Measurements from ENCODE around the gene PRKN. TPM values are rescaled to one million over a fixed set of nuclear protein-coding genes. Genes with fewer than 3 reads are reported as not detected.

Gene PRKN
- total RNA-seq, 4 donors from 2014 or later = 4.4 to 669 (median 10.5) TPM

GRCh38 chr6:162666246-162666645 is 61.3 kb downstream of the PRKN start:
- H3K27me3 ChIP-seq = no peaks in the 10 kb centered on the region

DNA sequence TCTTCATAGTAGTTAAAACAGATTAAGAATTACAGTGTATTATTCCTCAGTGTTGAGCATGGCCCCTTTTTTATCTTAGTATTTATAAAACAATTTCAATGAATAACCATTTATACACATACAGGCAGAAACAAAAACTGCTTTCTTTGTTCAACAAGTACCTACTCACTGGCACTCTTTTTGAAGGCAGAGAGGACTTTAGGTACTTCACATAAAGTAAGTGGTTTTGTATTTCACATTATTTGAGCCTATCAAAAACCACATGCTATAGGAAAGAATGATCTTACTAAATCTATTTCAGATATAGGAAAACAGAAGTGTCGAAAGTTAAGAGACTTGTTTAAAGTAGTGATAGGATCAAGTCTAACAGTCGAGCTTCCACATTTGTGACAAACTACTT is 73.8 kb downstream of the PRKN start:
- H3K36me3 ChIP-seq = no peaks in the 10 kb centered on the region
- H3K27ac ChIP-seq = no peak overlapping the region
- H3K9me3 ChIP-seq = no peaks in the 10 kb centered on the region
- no peak for TF ChIP-seq POLR2A (IDR thresholded peaks at IDR 0.05)
- TF ChIP-seq, protein P1, sequence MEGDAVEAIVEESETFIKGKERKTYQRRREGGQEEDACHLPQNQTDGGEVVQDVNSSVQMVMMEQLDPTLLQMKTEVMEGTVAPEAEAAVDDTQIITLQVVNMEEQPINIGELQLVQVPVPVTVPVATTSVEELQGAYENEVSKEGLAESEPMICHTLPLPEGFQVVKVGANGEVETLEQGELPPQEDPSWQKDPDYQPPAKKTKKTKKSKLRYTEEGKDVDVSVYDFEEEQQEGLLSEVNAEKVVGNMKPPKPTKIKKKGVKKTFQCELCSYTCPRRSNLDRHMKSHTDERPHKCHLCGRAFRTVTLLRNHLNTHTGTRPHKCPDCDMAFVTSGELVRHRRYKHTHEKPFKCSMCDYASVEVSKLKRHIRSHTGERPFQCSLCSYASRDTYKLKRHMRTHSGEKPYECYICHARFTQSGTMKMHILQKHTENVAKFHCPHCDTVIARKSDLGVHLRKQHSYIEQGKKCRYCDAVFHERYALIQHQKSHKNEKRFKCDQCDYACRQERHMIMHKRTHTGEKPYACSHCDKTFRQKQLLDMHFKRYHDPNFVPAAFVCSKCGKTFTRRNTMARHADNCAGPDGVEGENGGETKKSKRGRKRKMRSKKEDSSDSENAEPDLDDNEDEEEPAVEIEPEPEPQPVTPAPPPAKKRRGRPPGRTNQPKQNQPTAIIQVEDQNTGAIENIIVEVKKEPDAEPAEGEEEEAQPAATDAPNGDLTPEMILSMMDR (IDR thresholded peaks at IDR 0.05) = no peak
- no peak overlapping the region for H3K4me3 ChIP-seq
- H3K4me1 ChIP-seq = no peaks in the 10 kb centered on the region
- H3K27me3 ChIP-seq = no peaks in the 10 kb centered on the region
- no peak for DNase-seq

More at GRCh38 chr6:162666246-162666645, 61.3 kb downstream of the PRKN start:
- Histone ChIP-seq H3K27ac (no peak overlapping the region), H3K4me1 (no peaks in the 10 kb centered on the region), H3K36me3 (no peaks in the 10 kb centered on the region), H3K9me3 (no peaks in the 10 kb centered on the region), H3K4me3 (no peak overlapping the region)
- DNase-seq = no peak
- TF ChIP-seq, protein P1 (IDR thresholded peaks at IDR 0.05) = no peak
- TF ChIP-seq POLR2A (IDR thresholded peaks at IDR 0.05) = no peak

- no peak overlapping the region for H3K27ac ChIP-seq
- no peaks in the 10 kb centered on the region for H3K27me3 ChIP-seq
These were observed 76.1 kb downstream of the PRKN start for GRCh38 chr6:162651505-162651904.

DNA sequence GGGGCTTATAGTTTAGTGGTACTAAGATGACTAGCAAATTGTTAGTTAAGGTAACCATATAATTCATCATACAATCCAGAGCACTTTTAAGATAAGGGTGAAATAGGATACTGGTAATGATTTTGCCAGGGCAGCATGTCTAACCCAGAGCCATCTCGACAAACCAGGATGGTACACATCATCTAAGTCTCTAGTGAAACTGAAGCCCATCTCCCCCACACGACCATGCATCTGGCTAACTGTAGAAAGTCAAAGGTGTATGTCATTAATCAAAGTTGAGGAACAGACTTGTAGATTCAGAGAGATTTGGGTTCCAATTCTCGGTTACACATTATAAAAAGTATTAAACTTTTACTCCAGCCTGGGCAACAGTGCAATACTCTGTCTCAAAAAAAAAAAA is 78.3 kb downstream of the PRKN start:
- DNase-seq = no peak
- Histone ChIP-seq H3K36me3 (no peaks in the 10 kb centered on the region), H3K4me1 (no peaks in the 10 kb centered on the region), H3K27ac (no peak overlapping the region), H3K4me3 (no peak overlapping the region), H3K27me3 (no peaks in the 10 kb centered on the region), H3K9me3 (no peaks in the 10 kb centered on the region)
- no peak for TF ChIP-seq POLR2A (IDR thresholded peaks at IDR 0.05)
- TF ChIP-seq, protein P1 (IDR thresholded peaks at IDR 0.05) = no peak

More at GRCh38 chr6:162651505-162651904, 76.1 kb downstream of the PRKN start:
- no peaks in the 10 kb centered on the region for H3K36me3 ChIP-seq
- no peaks in the 10 kb centered on the region for H3K9me3 ChIP-seq
- H3K4me3 ChIP-seq = no peak overlapping the region
- DNase-seq = no peak
- TF ChIP-seq, protein P1 (IDR thresholded peaks at IDR 0.05) = no peak
- TF ChIP-seq POLR2A (IDR thresholded peaks at IDR 0.05) = no peak
- no peaks in the 10 kb centered on the region for H3K4me1 ChIP-seq

- H3K4me3 ChIP-seq = no peak overlapping the region
- DNase-seq = no peak
- no peaks in the 10 kb centered on the region for H3K9me3 ChIP-seq
- no peaks in the 10 kb centered on the region for H3K4me1 ChIP-seq
- H3K27ac ChIP-seq = no peak overlapping the region
- H3K36me3 ChIP-seq = no peaks in the 10 kb centered on the region
- no peaks in the 10 kb centered on the region for H3K27me3 ChIP-seq
- TF ChIP-seq, protein P1 (IDR thresholded peaks at IDR 0.05) = no peak
These were observed 83.4 kb downstream of the PRKN start for GRCh38 chr6:162644153-162644552.

DNA sequence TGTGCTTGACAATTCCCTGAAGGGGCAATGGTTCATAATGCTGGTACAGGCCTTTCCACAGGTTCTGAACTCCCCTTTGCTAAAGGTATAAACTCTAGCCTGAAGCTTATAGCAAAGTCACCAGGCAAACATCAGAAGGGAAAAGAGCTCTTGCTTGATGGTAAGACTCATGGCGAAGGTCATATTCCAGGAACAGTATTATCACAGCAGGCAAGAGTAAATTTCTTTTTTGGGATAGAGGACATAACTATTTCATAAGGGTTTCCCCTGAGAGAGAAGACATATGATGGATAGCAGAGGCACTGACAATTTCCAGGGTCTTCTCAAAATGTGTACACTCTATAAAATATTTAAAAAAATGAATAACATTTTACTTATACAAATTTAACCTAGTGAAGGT is 86.8 kb downstream of the PRKN start:
- no peaks in the 10 kb centered on the region for H3K27me3 ChIP-seq
- TF ChIP-seq, protein P1 (IDR thresholded peaks at IDR 0.05) = no peak
- no peak for TF ChIP-seq POLR2A (IDR thresholded peaks at IDR 0.05)
- H3K27ac ChIP-seq = no peak overlapping the region
- no peaks in the 10 kb centered on the region for H3K36me3 ChIP-seq
- H3K4me3 ChIP-seq = no peak overlapping the region
- no peak for DNase-seq
- H3K9me3 ChIP-seq = no peaks in the 10 kb centered on the region
- H3K4me1 ChIP-seq = no peaks in the 10 kb centered on the region
